NCI-H187 treated with DMSO at 0.1 percent for 48 hours (cell line): ENCODE measurements around the gene HELQ.
A peak's percentile ranks its signal among the peaks of the same experiment; 100 is the strongest.

Experiments
- DNase-seq: peaks from one replicate; lab custom pipeline; 2025; lab: John Stamatoyannopoulos, UW

The HELQ gene

DNA sequence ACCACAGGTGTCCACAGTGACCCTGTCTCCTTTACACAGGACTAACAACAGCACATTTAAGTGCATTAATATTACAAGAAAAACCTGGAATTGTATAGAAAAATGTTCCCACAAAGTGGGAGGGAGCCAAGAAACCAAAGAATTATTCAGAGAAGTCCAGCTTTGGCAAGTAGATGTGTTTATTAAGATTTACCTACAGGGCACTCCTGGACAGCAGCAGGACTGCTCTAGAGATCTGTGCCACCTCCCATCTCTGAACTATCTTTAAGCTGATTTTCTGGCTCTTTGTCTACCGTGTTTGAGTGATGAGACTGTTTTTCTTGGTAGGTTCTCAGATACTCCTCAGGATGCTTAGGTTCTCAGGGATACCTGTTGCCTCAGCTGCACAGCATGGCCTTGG, 82.7 kb downstream of the HELQ start:
- DNase-seq: no peak

DNA sequence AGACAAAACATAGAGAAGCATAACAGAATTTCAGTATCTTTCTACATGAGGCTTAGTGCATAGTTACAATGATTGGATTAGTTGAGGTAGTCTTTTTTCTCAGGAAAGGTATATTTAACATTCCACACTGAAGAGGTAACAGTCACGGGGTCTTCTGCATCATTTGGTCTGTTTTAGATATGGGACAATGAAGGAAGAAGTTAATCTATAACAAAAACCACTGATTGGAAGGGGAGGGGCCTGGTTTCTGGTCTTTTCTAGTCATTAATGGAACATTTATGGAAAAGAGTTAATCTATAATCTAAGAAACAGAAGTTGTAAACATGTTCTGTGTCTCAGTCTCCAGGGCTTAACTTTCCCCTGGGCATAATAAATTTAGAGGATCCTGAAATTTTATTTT, 83.7 kb downstream of the HELQ start:
- no peak for DNase-seq

DNA sequence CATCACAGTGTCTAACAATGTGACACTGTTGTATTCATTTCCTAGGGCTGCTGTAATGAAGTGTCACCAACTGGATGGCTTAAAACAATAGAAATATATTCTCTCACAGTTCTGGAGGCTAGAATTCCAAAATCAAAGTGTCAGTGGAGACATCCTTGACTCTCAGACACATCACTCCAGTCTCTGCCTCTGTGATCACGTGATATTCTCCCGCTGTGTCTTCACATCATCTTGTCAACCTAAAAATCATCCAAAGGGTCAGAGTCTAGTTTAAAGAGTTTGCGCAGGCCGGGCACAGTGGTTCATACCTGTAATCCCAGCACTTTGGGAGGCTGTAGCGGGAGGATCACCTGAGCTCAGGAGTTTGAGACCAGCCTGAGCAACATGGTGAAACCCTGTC, 84.4 kb downstream of the HELQ start:
- DNase-seq: no peak

DNA sequence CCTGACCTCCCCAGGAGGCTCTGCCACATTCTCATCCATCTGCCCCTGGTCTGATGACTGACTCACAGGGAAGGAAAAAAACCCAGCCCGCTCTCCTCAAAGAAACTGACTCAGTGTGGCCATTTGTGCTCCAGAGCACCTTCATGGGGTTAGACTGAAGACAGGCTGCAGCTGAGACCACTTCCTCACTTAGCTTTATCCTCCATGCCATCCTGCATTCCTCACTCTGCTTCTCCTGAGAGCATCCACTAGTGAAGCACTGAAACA, 85.0 kb downstream of the HELQ start:
- DNase-seq: no peak

DNA sequence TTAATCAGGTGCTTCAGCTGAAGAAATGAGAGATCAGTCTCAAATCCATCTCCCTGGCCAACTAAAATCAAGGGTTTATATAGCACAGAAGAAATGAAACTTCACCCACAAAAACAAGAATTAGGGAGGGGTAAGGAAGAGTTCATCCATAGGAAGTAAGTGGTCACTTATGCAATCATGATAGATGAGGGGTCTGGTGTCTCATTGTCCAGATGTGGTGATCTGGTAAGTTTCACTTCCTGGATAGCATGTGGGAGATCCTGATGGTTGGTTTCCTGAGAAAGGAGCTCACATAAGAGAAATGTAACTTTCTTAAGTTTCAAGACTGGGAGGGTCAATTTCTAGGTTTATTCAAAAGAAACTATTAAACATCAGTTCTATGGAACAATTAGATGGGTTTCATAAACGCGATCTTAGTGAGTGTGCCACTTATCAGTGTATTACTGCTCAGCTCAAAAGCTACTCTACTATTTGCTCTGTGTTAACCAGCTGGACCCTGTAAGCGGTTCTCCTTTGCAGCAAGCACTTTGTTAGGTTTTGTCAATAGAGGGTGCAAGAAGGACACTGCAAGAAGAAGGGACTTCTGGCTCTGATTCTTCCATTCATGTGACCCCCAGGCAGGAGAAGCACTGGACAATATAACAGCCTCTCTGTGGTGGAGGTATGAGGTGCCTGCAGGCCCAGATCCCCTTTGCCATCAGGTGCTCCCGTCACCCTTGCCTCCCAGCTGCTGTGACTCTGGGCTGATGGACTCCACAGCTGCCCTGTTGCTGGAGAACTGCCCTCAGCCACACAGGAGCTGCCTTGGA, 85.6 kb downstream of the HELQ start:
- no peak for DNase-seq

DNA sequence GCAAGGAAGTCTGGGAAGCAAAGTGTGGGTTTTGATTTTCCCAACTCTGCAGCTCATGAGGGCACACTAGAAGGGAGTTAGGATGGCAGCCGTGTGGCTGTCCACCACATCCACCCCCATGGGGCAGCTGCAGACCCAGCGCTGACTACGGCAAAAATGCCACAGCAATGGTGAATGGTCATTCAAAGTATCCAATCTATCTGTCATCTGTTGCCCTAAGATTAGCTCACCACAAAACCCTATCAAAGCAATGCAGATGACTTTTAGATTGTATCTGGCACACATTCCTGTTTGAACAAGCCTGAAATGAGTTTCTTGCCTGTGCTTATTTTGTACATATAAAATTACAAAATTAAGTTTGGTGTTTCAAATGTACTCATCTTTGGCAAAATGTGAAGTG, 91.3 kb downstream of the HELQ start:
- no peak for DNase-seq

DNA sequence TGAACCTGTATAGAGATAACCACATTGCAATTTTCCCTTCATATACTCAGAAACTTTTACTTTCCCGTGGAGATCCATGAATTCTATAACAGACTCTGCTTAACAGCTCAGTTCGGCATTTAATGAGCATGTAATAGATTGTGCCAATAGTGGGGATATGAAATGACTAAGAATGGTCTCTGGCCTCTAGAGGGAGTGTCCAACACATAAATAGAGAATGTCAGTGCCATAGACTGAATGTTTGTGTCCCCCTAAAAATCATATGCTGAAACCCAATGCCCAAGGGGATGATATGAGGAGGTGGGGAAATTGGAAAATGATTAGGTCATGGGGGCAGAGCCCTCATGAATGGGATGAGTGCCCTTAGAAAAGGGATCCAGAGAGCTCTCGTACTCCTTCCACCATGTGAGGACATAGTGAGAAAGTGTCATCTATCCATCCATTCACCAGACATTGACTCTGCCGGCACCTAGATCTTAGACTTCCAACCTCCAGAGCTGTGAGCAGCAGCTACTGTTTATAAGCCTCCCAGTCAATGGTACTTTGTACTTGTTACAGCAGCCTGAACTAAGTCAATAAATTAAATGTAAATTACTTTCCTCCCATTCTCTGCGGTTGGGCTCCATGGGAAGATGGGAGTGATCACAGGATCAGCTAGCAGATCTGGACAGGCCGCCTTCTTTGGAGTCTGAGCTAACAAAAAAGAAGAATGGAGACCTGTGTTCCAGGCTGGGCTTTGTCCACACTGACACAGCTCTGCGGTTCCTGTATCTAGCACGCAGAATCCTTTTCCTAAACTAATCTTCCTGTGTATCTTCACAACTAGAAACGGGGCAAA, 92.9 kb downstream of the HELQ start:
- DNase-seq: peak; percentile 37

DNA sequence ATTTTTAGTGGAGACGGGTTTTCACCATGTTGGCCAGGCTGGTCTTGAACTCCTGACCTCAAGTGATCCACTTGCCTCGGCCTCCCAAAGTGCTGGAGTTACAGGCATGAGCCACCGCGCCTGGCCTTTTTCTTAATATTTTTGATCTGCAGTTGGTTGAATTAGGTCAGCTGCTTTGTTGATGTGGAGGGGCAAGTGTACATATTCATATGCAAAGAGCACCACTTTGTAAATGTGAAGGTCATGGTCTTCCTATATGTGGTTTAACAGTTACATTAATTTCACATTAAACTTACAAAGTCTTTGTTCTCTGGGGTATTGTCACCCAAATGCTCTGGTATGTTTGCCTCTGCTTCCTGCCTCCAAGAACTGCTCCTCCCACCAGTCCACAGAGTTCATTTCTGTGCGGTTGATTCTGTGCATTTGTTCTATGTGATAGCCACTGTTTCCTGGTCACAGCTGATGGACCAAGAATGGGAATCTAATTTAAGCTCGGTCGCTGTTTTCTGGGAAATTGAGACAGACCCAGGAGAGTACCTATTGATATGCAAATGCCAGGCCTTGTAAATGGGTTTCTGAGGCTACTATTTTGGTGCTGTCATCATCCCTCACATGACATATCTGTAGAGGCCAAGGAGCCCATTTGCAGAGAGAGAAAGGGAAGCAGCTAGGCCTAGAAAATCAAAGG, 94.1 kb downstream of the HELQ start:
- no peak for DNase-seq

DNA sequence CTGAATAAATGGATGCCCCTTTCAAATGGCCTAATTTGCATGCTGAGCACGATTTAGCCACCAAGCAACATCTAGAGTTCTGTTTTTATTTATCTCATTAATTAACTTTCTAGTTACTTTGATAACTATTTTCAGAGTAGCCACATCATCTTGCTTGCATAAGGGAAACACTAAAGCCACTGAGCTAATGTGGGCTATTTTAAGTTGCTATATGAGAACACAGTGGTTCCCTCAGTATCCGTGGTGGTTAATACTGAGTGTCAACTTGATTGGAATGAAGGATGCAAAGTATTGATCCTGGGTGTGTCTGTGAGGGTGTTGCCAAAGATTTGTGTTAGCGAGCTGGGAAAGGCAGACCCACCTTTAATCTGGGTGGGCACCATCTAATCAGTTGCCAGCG, 95.6 kb downstream of the HELQ start:
- no peak for DNase-seq

DNA sequence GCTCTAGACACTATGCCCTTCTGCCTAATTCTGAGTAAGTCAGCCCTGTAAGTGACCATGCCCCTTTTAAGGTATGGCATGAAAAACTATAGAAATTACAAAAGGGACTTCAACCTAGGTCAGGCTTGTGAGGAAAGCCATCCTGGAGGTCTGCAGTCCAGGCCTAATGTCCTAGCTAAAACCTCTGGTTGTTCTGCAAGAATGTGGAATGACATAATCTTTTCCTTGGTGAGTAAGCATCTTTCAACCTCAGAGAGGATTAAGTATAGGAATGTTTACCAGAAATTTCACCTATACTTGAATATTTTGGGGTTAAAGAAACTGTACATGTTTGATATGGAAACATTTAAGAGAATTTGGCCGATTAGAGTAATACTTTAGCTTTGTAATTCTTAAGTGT, 97.2 kb downstream of the HELQ start:
- no peak for DNase-seq
